Stimulated activated CD4-positive, alpha-beta T cell treated with anti-CD3 and anti-CD28 coated beads, Interleukin-15, amount 100 ng/mL, for 1 hour (primary cell): ENCODE measurements around the gene HDAC4.

Source experiments
- DNase-seq, 2 donors: peaks; one replicate each; pipeline ENCODE4 v3.0.0-alpha.2; 2020; ENCODE audit warnings: low read depth in 1 of 2, low spot score in 1 of 2

The HDAC4 gene

GRCh38 chr2:239001794-239002193 lies 399.0 kb downstream of the HDAC4 start:
- no peak for DNase-seq

DNA sequence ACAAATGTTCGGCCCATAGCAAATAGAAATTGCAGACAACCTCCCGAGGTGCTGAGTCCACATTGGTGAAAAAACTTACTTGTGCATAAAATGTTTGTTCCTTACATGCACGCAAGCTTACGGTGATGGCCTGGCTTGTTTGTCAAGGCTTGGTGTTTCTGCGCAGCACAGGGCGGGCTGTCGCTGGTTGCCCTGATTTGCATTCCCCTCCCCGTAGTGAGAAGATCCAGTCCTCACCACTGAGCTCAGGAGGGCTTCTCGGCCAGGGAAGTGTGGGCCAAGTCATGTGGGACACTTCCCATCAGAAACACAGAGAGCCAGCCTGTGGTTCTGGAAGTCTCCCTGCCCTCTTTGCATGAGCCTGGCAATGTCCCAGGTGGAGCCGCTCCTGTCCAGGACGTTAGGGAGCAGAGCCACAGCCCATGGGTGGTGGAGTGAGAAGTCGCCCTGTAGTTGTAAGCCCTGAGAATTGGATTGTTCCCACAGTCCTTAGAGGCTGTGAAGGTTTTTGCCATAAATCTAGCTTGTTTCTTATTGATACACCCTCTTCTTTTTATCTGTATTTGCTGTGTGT lies 400.2 kb downstream of the HDAC4 start:
- DNase-seq: no peak

GRCh38 chr2:239000089-239000488 lies 400.7 kb downstream of the HDAC4 start:
- no peak for DNase-seq

- no peak for DNase-seq
Measured at GRCh38 chr2:238999291-238999741, 401.5 kb downstream of the HDAC4 start.

- no peak for DNase-seq
Measured at GRCh38 chr2:238998801-238999200, 402.0 kb downstream of the HDAC4 start.
